ENCODE data around the gene JAKMIP3. TPM values are rescaled to one million over a fixed set of nuclear protein-coding genes. Genes with fewer than 3 reads are reported as not detected.

JAKMIP3 gene
- total RNA-seq, 1 donor from 2014 or later = 1.7 TPM

- intact Hi-C loops (cut with micrococcal nuclease) = no loop called here
- H3K4me1 ChIP-seq = no peaks in the 10 kb centered on the region
- peaks cover 12% of the 10 kb centered on the region for H3K9me3 ChIP-seq (replicated peaks)
- H3K4me3 ChIP-seq = no peak overlapping the region
- H3K36me3 ChIP-seq = no peaks in the 10 kb centered on the region
- peaks cover 26% of the 10 kb centered on the region for H3K27me3 ChIP-seq (ENCODE audit: low read depth)
- no peak for DNase-seq
- no peak overlapping the region for H3K27ac ChIP-seq (replicated peaks)
- TF ChIP-seq CTCF (IDR thresholded peaks at IDR 0.05; ENCODE audit: borderline replicate concordance) = no peak
Measured at GRCh38 chr10:132057191-132057681, 8.5 kb upstream of the JAKMIP3 start.

DNA sequence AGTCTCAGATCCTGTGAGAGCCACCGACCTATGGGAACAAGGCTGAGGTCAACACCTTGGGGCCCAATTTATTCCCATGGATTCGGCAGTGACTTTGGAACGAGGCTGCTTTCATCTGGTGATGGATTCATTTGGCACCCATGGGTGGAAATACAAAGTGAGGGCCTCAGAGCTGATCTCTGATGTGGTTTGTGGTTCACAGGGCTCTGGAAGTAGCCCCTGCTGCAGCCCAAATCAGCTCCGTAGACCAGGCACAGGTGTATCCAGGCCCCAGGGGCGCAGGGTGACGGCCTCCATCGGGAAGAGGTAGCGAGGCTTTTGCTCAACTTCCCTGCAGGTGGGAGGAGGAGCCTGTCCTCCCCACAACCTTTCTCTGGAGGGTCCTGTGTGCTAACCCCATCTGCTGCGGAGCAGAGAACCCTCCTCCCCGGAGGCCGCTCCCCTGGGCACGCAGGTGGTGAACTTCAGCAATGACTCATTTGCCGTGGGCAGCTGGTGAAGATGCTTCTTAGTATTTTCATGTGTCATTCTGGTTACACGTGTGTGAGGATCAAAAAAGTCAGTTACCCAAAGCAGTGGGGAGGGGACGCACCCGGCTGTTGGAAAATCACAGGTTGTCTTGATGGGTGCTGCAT, 7.5 kb upstream of the JAKMIP3 start:
- H3K4me3 ChIP-seq = no peak overlapping the region
- no peak for TF ChIP-seq CTCF (IDR thresholded peaks at IDR 0.05; ENCODE audit: borderline replicate concordance)
- H3K27ac ChIP-seq (replicated peaks) = no peak overlapping the region
- DNase-seq = no peak
- H3K9me3 ChIP-seq (replicated peaks) = peaks cover 2% of the 10 kb centered on the region
- peaks cover 2% of the 10 kb centered on the region for H3K4me1 ChIP-seq
- no peaks in the 10 kb centered on the region for H3K36me3 ChIP-seq
- peaks cover 26% of the 10 kb centered on the region for H3K27me3 ChIP-seq (ENCODE audit: low read depth)
- intact Hi-C loops (cut with micrococcal nuclease) = no loop called here

DNA sequence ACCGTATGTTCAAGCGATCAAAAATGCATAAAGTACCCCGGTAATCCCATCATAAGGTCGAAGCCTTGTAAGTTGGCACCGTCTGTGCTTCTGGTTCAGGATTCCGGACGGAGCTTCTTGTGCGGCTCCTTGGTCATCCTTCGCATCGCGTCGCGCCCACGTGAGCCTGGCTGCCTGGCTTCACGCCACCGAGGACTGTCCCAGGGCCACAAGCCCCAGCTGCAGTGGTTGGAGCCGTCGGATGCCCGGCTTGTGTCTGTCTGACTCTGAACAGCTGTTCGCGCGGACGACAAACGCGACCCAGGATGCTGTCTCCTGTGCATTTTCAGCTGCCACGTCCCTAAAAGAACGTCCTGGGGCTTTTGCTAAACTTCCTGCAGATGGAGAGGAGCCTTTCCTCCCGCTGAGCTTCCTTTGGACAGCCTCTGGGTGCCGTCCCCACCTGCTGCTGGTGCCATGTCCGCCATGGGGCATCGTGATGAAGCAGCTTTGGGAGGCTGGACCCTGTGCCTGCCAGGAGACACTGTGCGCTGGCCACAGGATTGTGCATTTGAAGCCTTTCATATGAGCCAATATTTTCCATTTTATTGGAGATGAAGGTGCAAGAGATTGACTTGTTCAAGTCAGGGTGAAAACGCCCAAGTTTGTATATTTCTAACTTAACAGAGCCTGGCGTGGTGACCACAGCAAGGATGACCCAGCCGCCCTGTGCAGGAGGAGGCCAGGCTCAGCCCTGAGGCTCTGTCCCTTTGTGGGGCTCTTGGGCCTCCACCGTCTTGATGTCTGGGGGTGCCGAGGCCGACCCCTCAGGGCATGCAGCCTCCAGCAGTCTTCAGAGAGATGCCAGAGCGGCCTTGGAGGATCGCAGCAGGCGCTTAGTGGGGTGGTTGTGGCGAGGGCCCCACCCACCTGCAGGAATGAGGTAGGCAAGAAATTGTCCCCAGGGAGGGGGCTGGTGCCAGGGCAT, 6.7 kb upstream of the JAKMIP3 start:
- H3K27me3 ChIP-seq (ENCODE audit: low read depth) = peaks cover 25% of the 10 kb centered on the region
- intact Hi-C loops (cut with micrococcal nuclease) = no loop called here
- no peak overlapping the region for H3K27ac ChIP-seq (replicated peaks)
- peaks cover 6% of the 10 kb centered on the region for H3K4me1 ChIP-seq
- H3K9me3 ChIP-seq (replicated peaks) = no peaks in the 10 kb centered on the region
- no peak overlapping the region for H3K4me3 ChIP-seq
- no peak for DNase-seq
- no peak for TF ChIP-seq CTCF (IDR thresholded peaks at IDR 0.05; ENCODE audit: borderline replicate concordance)
- no peaks in the 10 kb centered on the region for H3K36me3 ChIP-seq

- TF ChIP-seq CTCF (IDR thresholded peaks at IDR 0.05; ENCODE audit: borderline replicate concordance) = no peak
- Histone ChIP-seq H3K27me3 (ENCODE audit: low read depth) (peaks cover 18% of the 10 kb centered on the region), H3K4me3 (no peak overlapping the region), H3K36me3 (no peaks in the 10 kb centered on the region), H3K9me3 (replicated peaks) (no peaks in the 10 kb centered on the region), H3K4me1 (peaks cover 14% of the 10 kb centered on the region), H3K27ac (replicated peaks) (no peak overlapping the region)
- DNase-seq = no peak
- intact Hi-C loops (cut with micrococcal nuclease) = no loop called here
Measured at GRCh38 chr10:132059760-132060508, 5.8 kb upstream of the JAKMIP3 start.

DNA sequence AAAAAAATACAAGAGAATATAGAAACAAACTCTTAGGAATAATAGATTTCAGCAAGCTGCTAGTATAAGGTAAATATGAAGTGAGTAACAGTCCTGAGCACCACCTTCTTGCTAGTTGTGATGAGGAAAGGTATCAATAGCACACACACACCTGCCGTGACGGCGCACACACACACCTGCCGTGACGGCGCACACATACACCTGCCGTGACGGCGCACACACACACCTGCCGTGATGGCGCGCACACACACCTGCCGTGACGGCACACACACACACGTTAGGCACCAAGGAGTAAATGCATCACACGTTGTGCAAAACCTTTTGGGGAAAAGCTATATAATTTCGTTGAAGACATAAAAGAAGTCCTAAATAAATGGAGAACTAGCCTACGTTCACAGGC, 4.7 kb upstream of the JAKMIP3 start:
- no peaks in the 10 kb centered on the region for H3K9me3 ChIP-seq (replicated peaks)
- no peak overlapping the region for H3K27ac ChIP-seq (replicated peaks)
- DNase-seq = no peak
- H3K4me1 ChIP-seq = peaks cover 25% of the 10 kb centered on the region
- H3K27me3 ChIP-seq (ENCODE audit: low read depth) = peaks cover 11% of the 10 kb centered on the region
- intact Hi-C loops (cut with micrococcal nuclease) = no loop called here
- H3K4me3 ChIP-seq = no peak overlapping the region
- TF ChIP-seq CTCF (IDR thresholded peaks at IDR 0.05; ENCODE audit: borderline replicate concordance) = no peak
- no peaks in the 10 kb centered on the region for H3K36me3 ChIP-seq
